ENCODE measurements around the gene AMPD2.

DNA sequence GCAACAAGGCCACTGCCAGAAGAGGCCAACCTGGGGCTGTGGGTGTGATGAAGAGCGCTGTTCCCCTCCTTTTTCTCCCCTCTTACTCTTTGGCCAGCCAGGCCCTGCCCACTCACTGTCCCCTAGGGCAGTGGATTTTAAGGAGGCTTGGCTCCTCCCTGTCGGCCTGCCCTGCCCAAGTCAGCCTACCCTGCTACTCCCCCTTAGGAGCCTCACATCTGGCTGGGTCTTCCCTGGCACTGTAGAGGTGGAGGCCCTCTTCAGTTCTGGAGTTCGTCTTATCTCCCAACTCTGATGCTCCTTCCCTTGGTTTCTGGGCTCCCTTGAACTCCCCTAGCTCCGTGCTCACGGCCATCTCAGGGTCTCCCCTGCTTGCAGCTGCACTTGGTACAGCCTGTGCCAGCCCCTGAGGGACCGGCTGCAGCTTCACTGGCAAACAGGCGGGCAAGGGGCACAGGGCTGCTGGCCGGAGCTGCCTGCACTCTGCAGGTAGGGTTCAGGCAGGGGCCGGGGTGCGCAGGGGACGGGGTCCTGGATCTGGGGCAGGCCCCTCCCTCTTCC lies 4.0 kb downstream of the AMPD2 start:
- no peak for TF ChIP-seq EZH2 (IDR thresholded peaks at IDR 0.05; ENCODE audit: insufficient read depth, poor library complexity, severe bottlenecking)
- TF ChIP-seq EZH2phosphoT487 (IDR thresholded peaks at IDR 0.05; ENCODE audit: insufficient read depth, low read depth), result no peak
